H1 (cell line): ENCODE measurements around the gene DGAT2L6. TPM values are rescaled to one million over a fixed set of nuclear protein-coding genes. Genes with fewer than 3 reads are reported as not detected.

Experiments
- CTCF ChIA-PET: fragments of 300-600 bp; sonication (Branson Sonifier 250); formaldehyde crosslinking; loops from one replicate; lab custom pipeline; 2021; ENCODE audit not compliant: partially characterized antibody; lab: Charles Lee
- POLR2A ChIA-PET: fragments of 300-600 bp; sonication (Branson Sonifier 250); formaldehyde crosslinking; loops from one replicate; lab custom pipeline; 2021; ENCODE audit warnings: inconsistent platforms; ENCODE audit not compliant: partially characterized antibody; lab: Charles Lee
- DNase-seq, 2 experiments: peaks; one replicate each; pipeline versions ENCODE4 v3.0.0 to v3.0.0-alpha.2; 2010 to 2022; ENCODE audit warnings: low spot score in 2 of 2, low read depth in 1 of 2, mixed read lengths in 1 of 2
- FAIRE-seq: peaks from 2 replicates; lab custom pipeline; 2011; peaks lifted over from hg19 to GRCh38; lab: Jason Lieb, UNC
- H2AFZ ChIP-seq: 2 replicates; pipeline ENCODE4 v1.8.1; 2012; ENCODE audit warnings: low read length, inconsistent platforms
- H2AK5ac ChIP-seq: 2 replicates; pipeline ENCODE4 v1.6.1; 2013; ENCODE audit warnings: low read depth, low read length
- H2BK120ac ChIP-seq: replicated peaks from 2 replicates; pipeline ENCODE3; 2013; ENCODE audit warnings: low read depth, low read length, inconsistent platforms
- H2BK12ac ChIP-seq: 2 replicates; pipeline ENCODE4 v1.6.1; 2013; ENCODE audit warnings: low read depth, low read length
- H2BK15ac ChIP-seq: 2 replicates; pipeline ENCODE4 v1.6.1; 2013; ENCODE audit warnings: low read length
- H2BK20ac ChIP-seq: 2 replicates; pipeline ENCODE4 v1.6.1; 2013; ENCODE audit warnings: low read length
- H2BK5ac ChIP-seq: 2 replicates; pipeline ENCODE4 v1.6.1; 2013; ENCODE audit warnings: low read depth, low read length
- H3K14ac ChIP-seq: 2 replicates; pipeline ENCODE4 v1.6.1; 2013; ENCODE audit warnings: inconsistent platforms; ENCODE audit not compliant: insufficient read length
- H3K18ac ChIP-seq: 2 replicates; pipeline ENCODE4 v1.6.1; 2013; ENCODE audit warnings: low read length; ENCODE audit errors: extremely low read depth
- H3K23ac ChIP-seq: 2 replicates; pipeline ENCODE4 v1.6.1; 2013; ENCODE audit warnings: inconsistent platforms; ENCODE audit not compliant: insufficient read length
- H3K23me2 ChIP-seq: 2 replicates; pipeline ENCODE4 v1.6.1; 2013; ENCODE audit warnings: low read depth, low read length
- H3K27ac ChIP-seq: 2 replicates; pipeline ENCODE4 v1.6.1; 2011; ENCODE audit warnings: low read depth, low read length, inconsistent platforms
- H3K27me3 ChIP-seq, 4 experiments: replicated peaks in 1 of 4; 1 replicate in 1 of 4; 2 replicates in 3 of 4; pipeline versions ENCODE4 v1.6.1 to v1.8.1; 2011 to 2013; ENCODE audit warnings: low read length in 3 of 4, mild to moderate bottlenecking in 3 of 4, inconsistent platforms in 2 of 4, mixed read lengths in 2 of 4, moderate library complexity in 1 of 4; ENCODE audit not compliant: control insufficient read depth in 3 of 4, insufficient read depth in 3 of 4; ENCODE audit errors: extremely low read depth in 1 of 4
- H3K36me3 ChIP-seq, 4 experiments: 2 replicates each; pipeline versions ENCODE4 v1.6.1 to v1.8.1; 2011 to 2013; ENCODE audit warnings: mild to moderate bottlenecking in 4 of 4, low read length in 3 of 4, moderate library complexity in 2 of 4, control low read depth in 1 of 4, inconsistent platforms in 1 of 4; ENCODE audit not compliant: insufficient read depth in 4 of 4, control insufficient read depth in 2 of 4
- H3K4ac ChIP-seq: replicated peaks from 2 replicates; pipeline ENCODE3; 2013; ENCODE audit warnings: low read length, low read depth, mixed read lengths, inconsistent platforms; ENCODE audit not compliant: insufficient read length
- H3K4me1 ChIP-seq, 4 experiments: replicated peaks in 1 of 4; 1 replicate in 1 of 4; 2 replicates in 3 of 4; pipeline versions ENCODE4 v1.6.1 to v1.8.1; 2011 to 2013; ENCODE audit warnings: low read length in 3 of 4, inconsistent platforms in 2 of 4, mixed read lengths in 1 of 4; ENCODE audit not compliant: insufficient read depth in 4 of 4, control insufficient read depth in 3 of 4
- H3K4me2 ChIP-seq, 2 experiments: 2 replicates each; pipeline versions ENCODE4 v1.6.1 to v1.8.1; 2011 to 2013; ENCODE audit warnings: low read depth in 2 of 2, low read length in 2 of 2, control low read depth in 1 of 2, inconsistent platforms in 1 of 2, mild to moderate bottlenecking in 1 of 2; ENCODE audit not compliant: insufficient read depth in 1 of 2
- H3K4me3 ChIP-seq, 4 experiments: fragments of 200-600, 300-600 bp in 1 of 4; sonication (generic), shearing (Covaris generic), sonication (Bioruptor Twin) in 1 of 4; 2 replicates each; pipeline versions ENCODE4 v1.5.1 to v1.8.1; 2011 to 2016; ENCODE audit warnings: low read length in 4 of 4, low read depth in 3 of 4, control low read depth in 2 of 4, inconsistent platforms in 2 of 4, mild to moderate bottlenecking in 2 of 4, mixed read lengths in 1 of 4, moderate library complexity in 1 of 4; ENCODE audit not compliant: insufficient read depth in 2 of 4; ENCODE audit errors: extremely low read depth in 1 of 4
- H3K56ac ChIP-seq: replicated peaks from 2 replicates; pipeline ENCODE3; 2013; ENCODE audit warnings: low read depth, mild to moderate bottlenecking, mixed read lengths, low read length, inconsistent platforms; ENCODE audit not compliant: insufficient read length
- H3K79me1 ChIP-seq: 2 replicates; pipeline ENCODE4 v1.6.1; 2013; ENCODE audit warnings: low read depth, low read length, control low read depth
- H3K79me2 ChIP-seq, 2 experiments: 2 replicates each; pipeline versions ENCODE4 v1.6.1 to v1.8.1; 2012 to 2013; ENCODE audit warnings: low read length in 2 of 2, mild to moderate bottlenecking in 2 of 2, inconsistent platforms in 1 of 2; ENCODE audit not compliant: insufficient read depth in 2 of 2, control insufficient read depth in 1 of 2
- H3K9ac ChIP-seq, 4 experiments: replicated peaks in 1 of 4; 1 replicate in 1 of 4; 2 replicates in 3 of 4; pipeline versions ENCODE4 v1.6.1 to v1.8.1; 2011 to 2013; ENCODE audit warnings: low read depth in 3 of 4, low read length in 3 of 4, control low read depth in 2 of 4, mild to moderate bottlenecking in 2 of 4, moderate library complexity in 2 of 4, inconsistent platforms in 1 of 4; ENCODE audit errors: extremely low read depth in 1 of 4
- H3K9me3 ChIP-seq, 2 experiments: 2 replicates each; pipeline versions ENCODE4 v1.6.1 to v1.8.1; 2012 to 2013; ENCODE audit warnings: mild to moderate bottlenecking in 2 of 2, moderate library complexity in 2 of 2, control low read depth in 1 of 2, inconsistent platforms in 1 of 2, low read depth in 1 of 2, low read length in 1 of 2, mixed read lengths in 1 of 2; ENCODE audit not compliant: insufficient read depth in 2 of 2
- H4K20me1 ChIP-seq, 2 experiments: replicated peaks in 1 of 2; 2 replicates each; pipeline versions ENCODE3 to v1.8.1; 2011 to 2013; ENCODE audit warnings: inconsistent platforms in 2 of 2, low read length in 2 of 2, mild to moderate bottlenecking in 1 of 2; ENCODE audit not compliant: insufficient read depth in 2 of 2, control insufficient read depth in 1 of 2
- H4K5ac ChIP-seq: 2 replicates; pipeline ENCODE4 v1.6.1; 2013; ENCODE audit warnings: low read length, low read depth, mixed read lengths, inconsistent platforms; ENCODE audit not compliant: insufficient read length
- H4K8ac ChIP-seq: 2 replicates; pipeline ENCODE4 v1.8.0; 2013; ENCODE audit warnings: mild to moderate bottlenecking, moderate library complexity, low read length, inconsistent platforms; ENCODE audit not compliant: insufficient read depth; ENCODE audit errors: extremely low read depth
- H4K91ac ChIP-seq: replicated peaks from 2 replicates; pipeline ENCODE3; 2013; ENCODE audit warnings: low read length, mixed read lengths, inconsistent platforms; ENCODE audit not compliant: insufficient read length
- BCL11A ChIP-seq, 2 experiments: IDR thresholded peaks; one replicate each; pipeline ENCODE4 v1.6.1; 2011; ENCODE audit warnings: low read depth in 2 of 2, low read length in 2 of 2, mild to moderate bottlenecking in 2 of 2
- CBX8 ChIP-seq: fragments of 300-800, 300-1000 bp; sonication (generic); IDR thresholded peaks from 2 replicates; pipeline ENCODE4 v1.7.1; 2016; ENCODE audit warnings: low read depth, low read length, borderline replicate concordance
- EZH2 ChIP-seq: fragments of 200-600 bp; sonication (generic); IDR thresholded peaks from 2 replicates; pipeline ENCODE4 v1.7.1; 2012; ENCODE audit warnings: low read depth, mild to moderate bottlenecking, moderate library complexity, low read length, inconsistent platforms; ENCODE audit not compliant: severe bottlenecking
- JUN ChIP-seq: IDR thresholded peaks from 2 replicates; pipeline ENCODE4 v1.6.1; 2011; ENCODE audit warnings: low read depth, mild to moderate bottlenecking, improper control_type of control experiment, low read length
- POLR2AphosphoS5 ChIP-seq: IDR thresholded peaks from 2 replicates; pipeline ENCODE4 v1.6.1; 2011; ENCODE audit warnings: low read depth, low read length
- SP4 ChIP-seq: IDR thresholded peaks from 2 replicates; pipeline ENCODE4 v1.6.1; 2012; ENCODE audit warnings: low read length, inconsistent platforms
- SRF ChIP-seq: IDR thresholded peaks from 2 replicates; pipeline ENCODE4 v1.6.1; 2011; ENCODE audit warnings: mild to moderate bottlenecking, low read depth, low read length, moderate library complexity
- TAF1 ChIP-seq: IDR thresholded peaks from 2 replicates; pipeline ENCODE4 v1.6.1; 2011; ENCODE audit warnings: mild to moderate bottlenecking, low read depth, low read length
- WGBS, 2 experiments: shearing (Covaris generic) in 1 of 2; methylation state at CpG; one replicate each; pipeline versions ENCODE4 v1.1.6 to v1.1.7; 2013 to 2015; ENCODE audit warnings: low lambda C conversion rate in 2 of 2, mixed read lengths in 2 of 2, inconsistent platforms in 1 of 2, low coverage in 1 of 2, missing lambda C conversion rate in 1 of 2; ENCODE audit not compliant: insufficient replicate concordance in 2 of 2, insufficient coverage in 1 of 2, insufficient read length in 1 of 2; ENCODE audit errors: extremely low coverage in 1 of 2, missing lambda C conversion rate in 1 of 2; 5-methylcytosine and 5-hydroxymethylcytosine counted together
- polyA plus RNA-seq, 7 experiments: library from polyadenylated mRNA; depleted of rRNA in 3 of 7; stranded (reverse) in 5 of 7; unstranded in 2 of 7; fragments of >200 nt in 5 of 7; fragments of 200-250 nt in 2 of 7; gene quantifications; 1 replicate in 5 of 7; 2 replicates in 1 of 7; 4 replicates in 1 of 7; pipeline versions ENCODE4 v1.2.1 to v1.2.3, GENCODE V29; 2011 to 2013; ENCODE audit warnings: missing spikeins in 2 of 7, mixed read lengths in 2 of 7
- total RNA-seq: library from RNA; stranded (reverse); fragmentation: NEBNext Ultra II Directional; extraction: Animal tissue kit (Norgen Biotek cat#: 25700); gene quantifications from 2 replicates; pipeline ENCODE4 v1.2.1, GENCODE V29; 2021
- TF ChIP-seq, protein P1 (sequence below), 3 experiments: IDR thresholded peaks; 1 replicate in 2 of 3; 2 replicates in 1 of 3; pipeline versions ENCODE4 v1.5.1 to v1.6.1; 2011; ENCODE audit warnings: low read length in 3 of 3, mild to moderate bottlenecking in 3 of 3, inconsistent platforms in 2 of 3, low read depth in 1 of 3, moderate library complexity in 1 of 3; ENCODE audit not compliant: insufficient read depth in 1 of 3; ENCODE audit errors: control extremely low read depth in 1 of 3
- TF ChIP-seq, protein P2 (sequence below): IDR thresholded peaks from 2 replicates; pipeline ENCODE4 v1.6.1; 2012; ENCODE audit warnings: low read length, inconsistent platforms

Gene DGAT2L6
- total and polyA plus RNA-seq, 2 of the 8 experiments (the other 6 are each of a cell fraction or from before 2014, with no cell fraction given): not detected

DNA sequence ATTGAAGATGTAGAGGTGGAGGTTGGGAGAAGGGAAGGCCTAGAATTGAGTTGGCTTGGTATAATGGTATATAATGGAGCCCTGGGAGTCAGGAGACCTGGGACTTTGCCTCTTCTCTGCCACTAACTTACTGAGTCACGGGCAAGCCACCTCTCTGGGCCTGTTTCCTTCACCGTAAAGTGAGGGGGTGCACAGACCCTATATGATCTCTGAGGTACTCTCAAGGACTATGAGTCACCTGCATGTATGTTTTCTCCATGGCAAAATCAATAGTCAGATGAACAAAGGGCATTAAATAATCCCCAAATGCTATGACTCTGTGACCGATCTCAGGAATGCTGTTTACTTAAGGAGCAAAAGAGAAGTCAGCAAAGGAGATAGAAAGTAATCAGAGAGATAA lies 77.6 kb downstream of the DGAT2L6 start:
- FAIRE-seq (no peak), DNase-seq (no peak)
- Histone ChIP-seq H3K4me1 (no peaks in the 10 kb centered on the region), H4K20me1 (no peaks in the 10 kb centered on the region), H4K5ac (no peak overlapping the region), H2BK5ac (no peak overlapping the region), H2BK15ac (no peak overlapping the region), H3K4me2 (no peak overlapping the region), H3K56ac (no peak overlapping the region), H3K23ac (no peak overlapping the region), H2BK20ac (no peak overlapping the region), H3K79me1 (no peaks in the 10 kb centered on the region), H3K9me3 (no peaks in the 10 kb centered on the region), H2AK5ac (no peak overlapping the region), H3K9ac (no peak overlapping the region), H3K14ac (no peak overlapping the region), H3K27me3 (no peaks in the 10 kb centered on the region), H3K18ac (no peak overlapping the region), H3K23me2 (no peaks in the 10 kb centered on the region), H3K4ac (no peak overlapping the region), H3K27ac (no peak overlapping the region), H3K36me3 (no peaks in the 10 kb centered on the region), H3K4me3 (no peak overlapping the region), H3K79me2 (no peaks in the 10 kb centered on the region), H2BK12ac (no peak overlapping the region), H2AFZ (no peak overlapping the region), H2BK120ac (no peak overlapping the region), H4K8ac (no peak overlapping the region), H4K91ac (no peak overlapping the region)
- WGBS, 2 experiments: 97% methylated on average over 2 of the region's 3 CpGs; no CpG with 5 or more reads in 1 of the 2 experiments
- ChIA-PET POLR2A (no interaction called here), CTCF (no interaction called here)
- no peak for TF ChIP-seq POLR2AphosphoS5
- TF ChIP-seq TAF1: no peak
- TF ChIP-seq, protein P1, sequence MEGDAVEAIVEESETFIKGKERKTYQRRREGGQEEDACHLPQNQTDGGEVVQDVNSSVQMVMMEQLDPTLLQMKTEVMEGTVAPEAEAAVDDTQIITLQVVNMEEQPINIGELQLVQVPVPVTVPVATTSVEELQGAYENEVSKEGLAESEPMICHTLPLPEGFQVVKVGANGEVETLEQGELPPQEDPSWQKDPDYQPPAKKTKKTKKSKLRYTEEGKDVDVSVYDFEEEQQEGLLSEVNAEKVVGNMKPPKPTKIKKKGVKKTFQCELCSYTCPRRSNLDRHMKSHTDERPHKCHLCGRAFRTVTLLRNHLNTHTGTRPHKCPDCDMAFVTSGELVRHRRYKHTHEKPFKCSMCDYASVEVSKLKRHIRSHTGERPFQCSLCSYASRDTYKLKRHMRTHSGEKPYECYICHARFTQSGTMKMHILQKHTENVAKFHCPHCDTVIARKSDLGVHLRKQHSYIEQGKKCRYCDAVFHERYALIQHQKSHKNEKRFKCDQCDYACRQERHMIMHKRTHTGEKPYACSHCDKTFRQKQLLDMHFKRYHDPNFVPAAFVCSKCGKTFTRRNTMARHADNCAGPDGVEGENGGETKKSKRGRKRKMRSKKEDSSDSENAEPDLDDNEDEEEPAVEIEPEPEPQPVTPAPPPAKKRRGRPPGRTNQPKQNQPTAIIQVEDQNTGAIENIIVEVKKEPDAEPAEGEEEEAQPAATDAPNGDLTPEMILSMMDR (IDR thresholded peaks at IDR 0.05; ENCODE audit: control extremely low read depth in 1 of 3, insufficient read depth in 1 of 3, low read depth in 1 of 3, low read length in 3 of 3): no peak
- TF ChIP-seq JUN: no peak
- no peak for TF ChIP-seq CBX8
- TF ChIP-seq EZH2: no peak
- TF ChIP-seq, protein P2, sequence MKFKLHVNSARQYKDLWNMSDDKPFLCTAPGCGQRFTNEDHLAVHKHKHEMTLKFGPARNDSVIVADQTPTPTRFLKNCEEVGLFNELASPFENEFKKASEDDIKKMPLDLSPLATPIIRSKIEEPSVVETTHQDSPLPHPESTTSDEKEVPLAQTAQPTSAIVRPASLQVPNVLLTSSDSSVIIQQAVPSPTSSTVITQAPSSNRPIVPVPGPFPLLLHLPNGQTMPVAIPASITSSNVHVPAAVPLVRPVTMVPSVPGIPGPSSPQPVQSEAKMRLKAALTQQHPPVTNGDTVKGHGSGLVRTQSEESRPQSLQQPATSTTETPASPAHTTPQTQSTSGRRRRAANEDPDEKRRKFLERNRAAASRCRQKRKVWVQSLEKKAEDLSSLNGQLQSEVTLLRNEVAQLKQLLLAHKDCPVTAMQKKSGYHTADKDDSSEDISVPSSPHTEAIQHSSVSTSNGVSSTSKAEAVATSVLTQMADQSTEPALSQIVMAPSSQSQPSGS: no peak
- TF ChIP-seq SRF: no peak
- no peak for TF ChIP-seq SP4
- TF ChIP-seq BCL11A (IDR thresholded peaks at IDR 0.05; ENCODE audit: low read depth in 2 of 2, low read length in 2 of 2): no peak
